Peyer's patch (tissue), 4 donors: ENCODE data around the gene HCFC1. TPM values are rescaled to one million over a fixed set of nuclear protein-coding genes. Genes with fewer than 3 reads are reported as not detected.

ENCODE experiments used
- DNase-seq, 3 donors: peaks; one replicate each; pipeline ENCODE4 v3.0.0-alpha.2; 2017 to 2019
- H3K27ac ChIP-seq, 4 donors: fragments of 200-600 bp; sonication (generic); one replicate each; pipeline ENCODE4 v1.5.1; 2016 to 2019
- H3K27me3 ChIP-seq, 2 donors: fragments of 200-600 bp; sonication (generic); one replicate each; pipeline ENCODE4 v1.5.1; 2019
- H3K36me3 ChIP-seq, 3 donors: fragments of 200-600 bp; sonication (generic); one replicate each; pipeline ENCODE4 v1.5.1; 2016 to 2019
- H3K4me1 ChIP-seq, 4 donors: fragments of 200-600 bp; sonication (generic); one replicate each; pipeline ENCODE4 v1.5.1; 2016 to 2019
- H3K4me3 ChIP-seq, 4 donors: fragments of 200-600 bp; sonication (generic); 1 replicate in 3 of 4; 2 replicates in 1 of 4; pipeline ENCODE4 v1.5.1; 2016 to 2019; ENCODE audit warnings: mild to moderate bottlenecking in 1 of 4
- H3K9me3 ChIP-seq, 4 donors: fragments of 200-600 bp; sonication (generic); one replicate each; pipeline ENCODE4 v1.5.1; 2016 to 2019; ENCODE audit warnings: mild to moderate bottlenecking in 1 of 4
- POLR2A ChIP-seq, 2 donors: fragments of 450-650 bp; IDR thresholded peaks; one replicate each; pipeline ENCODE4 v1.5.1; 2017; ENCODE audit warnings: antibody characterized with exemption in 2 of 2, mild to moderate bottlenecking in 2 of 2, moderate library complexity in 2 of 2
- total RNA-seq, 4 donors: library from RNA; depleted of rRNA; stranded (reverse); fragments of >200 nt; gene quantifications; one replicate each; pipeline ENCODE4 v1.1.0, GENCODE V29; 2016
- TF ChIP-seq, protein P1 (sequence below), 6 experiments: fragments of 450-650 bp in 4 of 6; fragments of 200-600 bp in 2 of 6; sonication (generic) in 1 of 6; IDR thresholded peaks; one replicate each; pipeline ENCODE4 v1.5.1; 2017 to 2019; ENCODE audit warnings: antibody characterized with exemption in 6 of 6, mild to moderate bottlenecking in 3 of 6, moderate library complexity in 1 of 6

The HCFC1 gene
- total RNA-seq, 4 donors from 2014 or later: 44.1 to 70.6 (median 55.6) TPM

DNA sequence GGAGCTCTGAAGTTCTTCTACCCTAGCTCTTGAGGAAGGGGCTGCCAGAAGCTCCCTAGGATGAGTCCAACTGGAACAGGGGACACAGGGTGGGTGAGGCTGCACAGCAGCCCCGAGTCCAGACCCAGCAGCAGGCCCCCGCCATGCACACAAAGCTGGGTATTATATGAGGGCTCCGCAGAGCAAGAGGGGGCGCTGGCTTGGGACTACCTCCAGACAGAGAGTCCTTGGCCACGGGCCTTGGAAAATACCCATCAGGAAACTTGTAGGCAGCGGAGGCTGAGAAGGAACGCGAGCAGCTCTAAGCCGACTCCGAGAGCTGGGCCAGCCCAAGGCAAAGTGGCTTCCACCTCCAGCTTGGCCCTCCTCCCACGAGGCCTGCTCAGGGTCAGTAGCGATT is 8.1 kb downstream of the HCFC1 start:
- Histone ChIP-seq H3K27me3 (no peaks in the 10 kb centered on the region), H3K36me3 (peaks cover 0 to 53% (median 0%) of the 10 kb centered on the region in 3 donors), H3K9me3 (no peaks in the 10 kb centered on the region), H3K4me3 (no peak overlapping the region), H3K4me1 (peaks cover 0 to 29% (median 10%) of the 10 kb centered on the region in 4 donors), H3K27ac (no peak overlapping the region)
- DNase-seq: no peak
- TF ChIP-seq, protein P1, sequence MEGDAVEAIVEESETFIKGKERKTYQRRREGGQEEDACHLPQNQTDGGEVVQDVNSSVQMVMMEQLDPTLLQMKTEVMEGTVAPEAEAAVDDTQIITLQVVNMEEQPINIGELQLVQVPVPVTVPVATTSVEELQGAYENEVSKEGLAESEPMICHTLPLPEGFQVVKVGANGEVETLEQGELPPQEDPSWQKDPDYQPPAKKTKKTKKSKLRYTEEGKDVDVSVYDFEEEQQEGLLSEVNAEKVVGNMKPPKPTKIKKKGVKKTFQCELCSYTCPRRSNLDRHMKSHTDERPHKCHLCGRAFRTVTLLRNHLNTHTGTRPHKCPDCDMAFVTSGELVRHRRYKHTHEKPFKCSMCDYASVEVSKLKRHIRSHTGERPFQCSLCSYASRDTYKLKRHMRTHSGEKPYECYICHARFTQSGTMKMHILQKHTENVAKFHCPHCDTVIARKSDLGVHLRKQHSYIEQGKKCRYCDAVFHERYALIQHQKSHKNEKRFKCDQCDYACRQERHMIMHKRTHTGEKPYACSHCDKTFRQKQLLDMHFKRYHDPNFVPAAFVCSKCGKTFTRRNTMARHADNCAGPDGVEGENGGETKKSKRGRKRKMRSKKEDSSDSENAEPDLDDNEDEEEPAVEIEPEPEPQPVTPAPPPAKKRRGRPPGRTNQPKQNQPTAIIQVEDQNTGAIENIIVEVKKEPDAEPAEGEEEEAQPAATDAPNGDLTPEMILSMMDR (IDR thresholded peaks at IDR 0.05): no peak
- TF ChIP-seq POLR2A (IDR thresholded peaks at IDR 0.05): no peak

DNA sequence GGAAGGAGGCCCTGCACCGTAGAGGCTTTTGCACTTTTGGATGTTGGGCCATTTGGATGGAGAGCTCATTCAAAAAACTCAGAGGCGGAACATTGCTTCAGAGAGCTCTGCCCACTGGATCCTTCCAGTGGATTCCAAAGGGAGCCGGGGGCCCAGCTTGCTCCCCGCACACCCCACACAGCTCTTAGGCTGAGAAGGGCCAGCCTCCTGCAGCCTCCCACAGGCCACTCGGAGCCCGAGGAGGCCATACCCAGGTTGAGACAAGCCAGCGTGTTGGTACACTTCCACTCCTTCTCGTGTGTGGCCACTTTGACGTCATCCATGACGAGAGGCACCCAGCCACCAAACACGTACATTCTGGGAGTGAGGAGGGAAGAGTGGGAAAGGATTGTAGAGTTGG is 10.3 kb downstream of the HCFC1 start:
- H3K36me3 ChIP-seq: peaks cover 0 to 73% (median 0%) of the 10 kb centered on the region in 3 donors
- no peak overlapping the region for H3K4me3 ChIP-seq
- DNase-seq: no peak
- no peaks in the 10 kb centered on the region for H3K27me3 ChIP-seq
- peaks cover 0 to 8% (median 3%) of the 10 kb centered on the region in 4 donors for H3K4me1 ChIP-seq
- no peak overlapping the region for H3K27ac ChIP-seq
- no peaks in the 10 kb centered on the region for H3K9me3 ChIP-seq
- no peak for TF ChIP-seq POLR2A (IDR thresholded peaks at IDR 0.05)
- TF ChIP-seq, protein P1 (IDR thresholded peaks at IDR 0.05): no peak

DNA sequence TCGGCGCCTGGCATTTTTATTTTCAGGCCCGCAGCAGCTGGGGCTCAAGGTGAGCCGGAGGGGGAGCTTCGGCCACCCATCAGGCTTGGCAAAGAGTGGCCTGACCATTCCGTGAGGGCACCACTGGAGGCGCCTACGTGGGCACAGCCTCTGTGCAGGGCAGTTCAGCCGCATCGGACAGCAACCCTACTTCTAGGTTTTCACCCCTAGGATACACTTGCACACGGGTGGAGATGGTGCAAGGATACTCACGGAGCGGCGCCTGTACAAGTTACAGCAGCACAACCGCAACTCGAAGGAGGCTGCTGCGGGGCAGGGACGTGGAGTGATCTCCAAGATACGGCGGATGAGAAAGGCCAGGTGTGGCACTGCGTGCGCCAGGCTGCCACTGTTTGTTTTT is 10.8 kb downstream of the HCFC1 start:
- Histone ChIP-seq H3K36me3 (peaks cover 0 to 78% (median 0%) of the 10 kb centered on the region in 3 donors), H3K27me3 (no peaks in the 10 kb centered on the region), H3K27ac (no peak overlapping the region), H3K9me3 (no peaks in the 10 kb centered on the region), H3K4me3 (no peak overlapping the region), H3K4me1 (peaks cover 0 to 3% (median under 1%) of the 10 kb centered on the region in 4 donors)
- TF ChIP-seq, protein P1 (IDR thresholded peaks at IDR 0.05): no peak
- TF ChIP-seq POLR2A (IDR thresholded peaks at IDR 0.05): no peak
- DNase-seq: no peak

DNA sequence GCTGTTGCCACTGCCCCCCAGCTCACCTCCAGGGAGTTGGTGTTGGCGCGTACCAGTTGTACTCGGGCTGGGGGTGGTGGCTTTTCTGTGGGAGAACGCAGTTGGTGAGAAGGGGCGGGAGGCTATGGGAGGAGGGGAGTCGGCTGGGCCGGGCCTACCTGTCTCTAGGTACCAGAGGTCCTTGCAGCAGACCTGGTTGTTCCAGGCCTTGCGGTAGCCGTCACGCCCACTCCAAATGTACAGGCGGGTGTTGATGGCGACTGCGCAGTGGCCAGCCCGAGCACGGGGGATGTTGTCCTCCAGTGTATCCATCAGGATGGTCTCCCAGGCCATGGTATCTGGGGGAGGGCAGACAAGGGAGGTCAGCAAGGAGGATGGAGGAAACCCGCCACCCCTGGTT is 11.5 kb downstream of the HCFC1 start:
- Histone ChIP-seq H3K36me3 (peaks cover 0 to 83% (median 0%) of the 10 kb centered on the region in 3 donors), H3K4me3 (no peak overlapping the region), H3K4me1 (no peaks in the 10 kb centered on the region), H3K9me3 (no peaks in the 10 kb centered on the region), H3K27me3 (no peaks in the 10 kb centered on the region), H3K27ac (no peak overlapping the region)
- no peak for TF ChIP-seq POLR2A (IDR thresholded peaks at IDR 0.05)
- TF ChIP-seq, protein P1 (IDR thresholded peaks at IDR 0.05): no peak
- no peak for DNase-seq

DNA sequence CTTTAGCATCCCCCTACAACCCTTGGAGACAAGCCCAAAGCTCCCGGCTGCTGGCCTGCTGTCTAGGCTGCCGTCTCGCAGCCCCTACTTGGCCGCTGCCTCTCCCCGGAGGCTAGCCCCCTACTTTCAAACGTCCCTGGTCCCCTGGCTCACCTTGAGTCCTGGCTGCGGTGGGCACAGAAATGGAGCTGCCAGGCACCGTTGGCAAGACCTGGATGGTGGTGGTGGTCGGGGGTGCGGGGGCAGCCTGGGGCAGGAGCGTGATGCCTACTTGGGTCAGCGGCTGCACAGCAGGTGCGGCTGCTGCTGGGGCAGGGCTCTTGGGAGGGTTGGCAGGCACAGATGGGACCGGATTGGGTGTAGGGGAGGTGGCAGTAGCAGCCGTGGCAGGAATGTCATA is 12.0 kb downstream of the HCFC1 start:
- no peaks in the 10 kb centered on the region for H3K4me1 ChIP-seq
- H3K27ac ChIP-seq: no peak overlapping the region
- TF ChIP-seq, protein P1 (IDR thresholded peaks at IDR 0.05): no peak
- no peak for TF ChIP-seq POLR2A (IDR thresholded peaks at IDR 0.05)
- no peak for DNase-seq
- no peak overlapping the region for H3K4me3 ChIP-seq
- no peaks in the 10 kb centered on the region for H3K9me3 ChIP-seq
- no peaks in the 10 kb centered on the region for H3K27me3 ChIP-seq
- H3K36me3 ChIP-seq: peaks cover 0 to 85% (median 0%) of the 10 kb centered on the region in 3 donors

DNA sequence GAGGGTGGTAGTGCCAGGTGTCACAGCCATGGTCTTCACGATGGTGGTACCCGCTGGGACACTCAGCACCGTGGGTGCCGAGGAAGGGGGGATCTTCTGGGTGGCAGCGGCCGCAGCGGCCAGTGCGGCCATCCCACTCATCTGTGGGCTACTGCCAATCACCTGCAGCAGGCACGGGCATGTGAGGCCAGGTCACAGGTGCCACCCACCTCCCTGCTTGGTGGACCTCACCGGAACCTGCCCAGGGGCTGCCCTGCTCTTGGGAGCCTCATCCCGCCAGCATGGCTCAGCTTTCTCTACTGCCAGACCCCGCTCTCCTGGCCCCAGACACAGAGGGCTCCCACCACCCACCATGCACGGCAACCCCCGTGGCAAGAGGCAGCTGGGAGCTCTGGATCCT is 13.0 kb downstream of the HCFC1 start:
- no peaks in the 10 kb centered on the region for H3K27me3 ChIP-seq
- no peak for DNase-seq
- no peak overlapping the region for H3K27ac ChIP-seq
- no peaks in the 10 kb centered on the region for H3K4me1 ChIP-seq
- H3K4me3 ChIP-seq: no peak overlapping the region
- TF ChIP-seq POLR2A (IDR thresholded peaks at IDR 0.05): no peak
- TF ChIP-seq, protein P1 (IDR thresholded peaks at IDR 0.05): no peak
- H3K36me3 ChIP-seq: peaks cover 0 to 90% (median 0%) of the 10 kb centered on the region in 3 donors
- H3K9me3 ChIP-seq: no peaks in the 10 kb centered on the region
